ENCODE results near the gene PLA2G10.
"Not testable (repeated sequence)": the region's sequence is repeated elsewhere in the genome, so short reads cannot be mapped to it uniquely, and the experiment has no call there.

Gene PLA2G10

DNA sequence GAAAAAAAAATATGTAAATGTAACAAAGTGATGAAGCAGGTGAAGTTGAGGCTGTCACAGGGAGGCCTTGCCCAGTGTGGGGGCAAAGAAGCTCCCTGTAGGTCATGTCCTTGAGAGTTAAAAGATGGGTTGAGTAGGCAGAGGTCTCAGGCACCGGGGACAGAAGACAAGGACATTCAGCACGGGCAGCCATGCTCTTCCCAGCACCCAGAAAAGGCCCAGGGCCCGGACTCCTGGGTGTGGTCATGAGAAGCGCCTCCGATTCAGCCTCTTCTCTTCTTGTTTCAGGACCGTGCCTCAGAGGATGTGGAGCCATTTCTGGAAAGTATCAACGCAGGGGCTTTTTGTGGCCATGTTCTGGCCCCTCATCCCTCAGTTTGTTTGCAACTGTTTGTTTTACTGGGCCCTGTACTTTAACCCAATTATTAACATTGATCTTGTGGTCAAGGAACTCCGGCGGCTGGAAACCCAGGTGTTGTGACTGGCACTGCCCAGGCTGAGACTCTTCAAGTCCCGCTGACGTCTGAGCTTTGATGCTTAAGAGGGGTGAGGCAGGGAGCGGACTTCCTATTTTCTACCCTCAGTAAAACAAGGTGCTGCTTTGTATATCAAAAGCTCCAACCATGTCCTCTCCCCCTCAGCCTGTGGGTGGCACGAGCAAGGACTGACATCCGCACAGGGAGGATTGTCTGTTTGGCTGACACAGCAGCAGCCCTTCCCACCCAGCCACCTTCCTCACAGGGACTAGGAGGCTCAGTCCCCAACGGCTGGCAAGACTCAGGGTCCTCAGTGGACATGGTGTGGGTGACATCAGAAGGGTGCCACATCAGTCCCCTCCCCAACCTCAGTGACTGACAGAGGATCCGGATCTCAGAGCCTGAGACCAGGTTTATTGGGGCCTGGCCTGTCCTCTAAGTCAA lies 26.5 kb downstream of the PLA2G10 start:
- DNase-seq (ENCODE audit: low read depth in 2 of 2), result no peak

DNA sequence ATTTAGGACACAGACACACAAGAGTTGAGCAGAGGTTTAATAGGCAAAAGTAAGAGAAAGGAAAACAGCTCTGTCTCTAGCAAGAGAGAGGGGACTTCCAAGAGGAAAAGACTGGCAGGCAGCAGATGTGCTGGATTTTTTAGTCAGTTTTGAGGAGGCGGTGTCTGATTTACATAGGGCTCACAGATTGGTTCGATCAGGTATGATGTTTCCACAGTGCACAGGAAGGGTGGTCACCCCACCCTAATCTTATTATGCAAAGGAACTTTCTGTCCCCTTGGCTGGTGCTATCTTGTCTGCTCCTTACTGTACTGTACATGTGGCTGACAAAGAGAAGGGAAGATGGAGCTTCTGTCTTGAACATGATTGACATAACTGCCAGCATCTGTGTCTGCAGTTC lies 36.0 kb downstream of the PLA2G10 start:
- no peak for DNase-seq (ENCODE audit: low read depth in 2 of 2)

DNA sequence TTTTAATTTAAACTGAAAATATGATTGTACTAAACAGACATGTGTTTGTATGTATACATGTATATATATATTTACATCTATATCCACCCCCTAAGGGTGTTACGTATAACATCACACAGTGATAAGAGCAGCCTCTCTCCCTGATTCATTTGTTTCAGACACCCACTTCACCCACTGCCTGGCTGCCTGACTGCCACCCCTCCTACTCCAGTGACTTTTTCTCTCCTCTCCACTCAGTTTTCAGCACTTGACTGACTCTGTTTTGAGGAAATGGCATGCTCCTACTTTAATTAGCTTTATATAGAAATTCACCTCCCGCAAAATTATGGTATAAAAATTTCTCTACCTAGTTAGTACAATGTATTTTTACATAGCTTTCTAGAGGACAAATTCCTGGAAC lies 41.4 kb downstream of the PLA2G10 start:
- no peak for DNase-seq (ENCODE audit: low read depth in 2 of 2)

DNA sequence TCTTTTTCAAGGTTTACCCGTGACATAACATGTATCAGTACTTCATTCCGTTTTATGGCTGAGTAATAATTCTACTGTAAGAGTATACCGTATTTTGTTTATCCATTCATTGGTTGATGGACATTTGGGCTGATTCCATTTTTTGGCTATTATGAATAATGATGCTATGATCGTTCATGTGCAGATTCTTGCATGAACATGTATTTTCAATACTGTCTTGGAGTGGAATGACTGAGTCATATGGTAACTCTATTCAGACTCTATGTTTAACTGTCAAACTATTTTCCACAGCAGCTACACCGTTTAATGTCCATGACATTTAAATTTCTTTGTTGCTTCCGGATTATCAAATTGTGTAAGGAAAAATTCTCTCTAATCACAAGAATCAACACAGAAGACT lies 43.5 kb downstream of the PLA2G10 start:
- DNase-seq (ENCODE audit: low read depth in 2 of 2), result no peak

DNA sequence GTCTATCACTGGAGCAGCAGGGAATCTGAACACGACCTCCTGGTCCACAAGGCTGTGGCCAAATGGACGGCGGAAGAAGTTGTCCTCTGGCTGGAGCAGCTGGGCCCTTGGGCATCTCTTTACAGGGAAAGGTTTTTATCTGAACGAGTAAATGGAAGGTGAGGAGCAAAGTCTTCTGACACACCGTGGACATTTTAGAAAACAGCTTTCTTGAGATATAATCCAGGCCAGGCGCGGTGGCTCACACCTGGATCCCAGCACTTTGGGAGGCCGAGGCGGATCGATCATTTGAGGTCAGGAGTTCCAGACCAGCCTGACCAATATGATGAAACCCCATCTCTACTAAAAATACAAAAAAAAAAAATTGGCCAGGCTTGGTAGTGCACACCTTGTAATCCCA lies 44.3 kb downstream of the PLA2G10 start:
- no peak for DNase-seq (ENCODE audit: low read depth in 2 of 2)

DNA sequence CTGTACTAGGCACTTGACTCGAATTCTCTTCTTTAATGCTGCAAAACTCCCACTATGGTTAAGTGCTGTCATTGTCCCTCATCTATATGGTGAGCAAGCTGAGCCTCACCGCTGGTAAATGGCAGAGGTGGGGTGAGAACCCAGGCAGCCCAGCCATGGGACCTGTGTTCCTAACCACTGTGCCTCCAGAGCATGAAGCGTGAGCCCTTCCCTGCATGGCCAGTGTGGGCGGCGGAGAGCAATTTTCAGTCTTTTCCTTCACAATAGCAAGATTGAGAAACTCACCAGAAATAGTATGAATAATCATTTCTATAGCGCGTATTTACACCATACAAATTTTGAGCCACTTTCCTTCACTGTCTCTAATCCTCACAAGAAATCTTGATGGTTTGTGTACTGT lies 52.2 kb downstream of the PLA2G10 start:
- no peak for DNase-seq (ENCODE audit: low read depth in 2 of 2)

DNA sequence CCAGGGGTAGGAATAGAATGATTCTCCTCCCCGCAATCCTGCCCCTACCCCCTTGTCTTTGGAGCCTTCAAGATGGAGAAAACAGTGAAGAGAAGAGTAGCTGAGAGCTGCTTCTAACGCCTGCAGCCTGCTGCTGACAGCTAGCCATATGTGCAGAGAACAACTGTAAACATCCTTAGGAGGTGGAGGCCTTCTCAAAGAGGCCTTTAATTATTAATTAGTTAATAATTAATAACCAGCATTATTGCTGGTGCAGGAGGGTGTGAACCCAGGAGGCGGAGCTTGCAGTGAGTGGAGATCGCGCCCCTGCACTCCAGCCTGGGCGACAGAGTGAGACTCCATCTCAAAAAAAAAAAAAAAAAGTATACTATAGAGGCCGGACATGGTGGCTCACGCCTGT lies 52.9 kb downstream of the PLA2G10 start:
- no peak for DNase-seq (ENCODE audit: low read depth in 2 of 2)

DNA sequence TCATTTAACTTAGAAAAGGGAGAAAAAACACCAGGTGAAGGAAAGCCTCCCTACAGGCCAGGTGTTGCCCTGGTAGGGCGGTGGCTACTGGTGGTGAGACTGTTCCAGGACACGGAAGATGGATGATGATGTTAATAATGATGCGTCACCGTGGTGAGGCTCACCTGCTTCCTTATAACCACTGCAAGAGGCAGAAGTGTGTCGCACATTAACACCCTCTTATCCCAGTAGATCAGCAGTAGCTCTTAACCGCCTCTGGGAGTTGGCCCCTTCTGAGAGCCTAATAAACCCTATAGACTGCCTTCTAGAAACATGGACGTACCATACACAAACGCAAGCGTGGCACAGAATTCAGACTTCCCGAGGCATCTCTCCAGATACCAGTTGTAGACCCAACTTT lies 53.6 kb downstream of the PLA2G10 start:
- no peak for DNase-seq (ENCODE audit: low read depth in 2 of 2)

DNA sequence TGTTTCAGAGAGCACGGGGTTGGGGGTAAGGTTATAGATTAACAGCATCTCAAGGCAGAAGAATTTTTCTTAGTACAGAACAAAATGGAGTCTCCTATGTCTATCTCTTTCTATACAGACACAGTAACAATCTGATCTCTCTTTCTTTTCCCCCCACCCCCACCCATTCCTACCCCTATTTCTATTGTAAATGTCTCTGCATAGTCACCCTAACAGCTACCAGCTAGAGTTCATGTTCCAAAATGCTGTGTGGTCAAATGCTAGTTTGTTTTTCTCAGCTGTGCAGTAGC lies 57.2 kb downstream of the PLA2G10 start:
- DNase-seq (ENCODE audit: low read depth in 2 of 2), result not testable (repeated sequence)

DNA sequence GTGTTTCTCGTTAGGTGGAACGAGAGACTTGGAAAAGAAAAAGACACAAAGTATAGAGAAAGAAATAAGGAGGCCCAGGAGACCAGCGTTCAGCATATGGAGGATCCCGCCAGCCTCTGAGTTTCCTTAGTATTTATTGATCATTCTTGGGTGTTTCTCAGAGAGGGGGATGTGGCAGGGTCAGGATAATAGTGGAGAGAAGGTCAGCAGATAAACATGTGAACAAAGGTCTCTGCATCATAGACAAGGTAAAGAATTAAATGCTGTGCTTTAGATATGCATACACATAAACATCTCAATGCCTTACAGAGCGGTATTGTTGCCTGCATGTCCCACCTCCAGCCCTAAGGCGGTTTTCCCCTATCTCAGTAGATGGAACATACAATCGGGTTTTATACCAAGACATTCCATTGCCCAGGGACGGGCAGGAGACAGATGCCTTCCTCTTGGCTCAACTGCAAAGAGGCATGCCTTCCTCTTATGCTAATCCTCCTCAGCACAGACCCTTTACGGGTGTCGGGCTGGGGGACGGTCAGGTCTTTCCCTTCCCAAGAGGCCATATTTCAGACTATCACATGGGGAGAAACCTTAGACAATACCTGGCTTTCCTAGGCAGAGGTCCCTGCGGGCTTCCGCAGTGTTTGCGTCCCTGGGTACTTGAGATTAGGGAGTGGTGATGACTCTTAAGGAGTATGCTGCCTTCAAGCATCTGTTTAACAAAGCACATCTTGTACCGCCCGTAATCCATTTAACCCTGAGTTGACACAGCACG lies 57.7 kb downstream of the PLA2G10 start:
- DNase-seq (ENCODE audit: low read depth in 2 of 2), result not testable (repeated sequence)

DNA sequence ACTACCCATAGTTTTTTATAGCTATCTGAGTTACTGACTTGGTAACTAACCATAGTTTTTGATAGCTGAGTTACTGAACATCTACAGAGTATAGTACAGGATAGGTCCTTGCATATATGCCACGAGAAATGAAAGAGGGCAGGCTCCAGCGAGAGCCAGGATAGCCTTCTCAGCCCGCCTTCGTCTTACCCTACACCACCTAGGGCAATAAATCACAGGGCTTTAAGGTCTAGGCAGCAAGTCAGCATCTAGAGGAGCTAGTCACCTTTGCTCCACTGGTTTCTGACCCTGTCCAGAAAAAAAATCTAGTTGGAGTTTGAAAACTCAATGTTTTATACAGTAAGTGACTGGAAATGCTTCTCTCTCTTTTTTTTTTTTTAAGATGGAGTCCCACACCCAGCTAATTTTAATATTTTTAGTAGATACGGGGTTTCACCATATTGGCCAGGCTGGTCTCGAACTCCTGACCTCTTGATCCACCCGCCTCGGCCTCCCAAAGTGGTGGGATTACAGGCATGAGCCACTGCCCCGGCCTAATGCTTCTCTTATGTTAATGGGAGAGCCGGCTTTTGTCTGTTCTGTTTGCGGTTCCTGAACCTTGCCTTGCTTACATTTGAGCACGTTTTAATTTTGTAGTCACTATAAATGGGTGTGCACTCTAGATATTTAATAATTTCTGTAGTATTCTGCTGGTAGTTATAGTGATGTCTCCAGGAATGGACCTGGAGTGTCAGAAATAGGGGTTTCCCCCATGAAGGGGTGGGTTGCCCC lies 58.5 kb downstream of the PLA2G10 start:
- DNase-seq (ENCODE audit: low read depth in 2 of 2), result no peak

DNA sequence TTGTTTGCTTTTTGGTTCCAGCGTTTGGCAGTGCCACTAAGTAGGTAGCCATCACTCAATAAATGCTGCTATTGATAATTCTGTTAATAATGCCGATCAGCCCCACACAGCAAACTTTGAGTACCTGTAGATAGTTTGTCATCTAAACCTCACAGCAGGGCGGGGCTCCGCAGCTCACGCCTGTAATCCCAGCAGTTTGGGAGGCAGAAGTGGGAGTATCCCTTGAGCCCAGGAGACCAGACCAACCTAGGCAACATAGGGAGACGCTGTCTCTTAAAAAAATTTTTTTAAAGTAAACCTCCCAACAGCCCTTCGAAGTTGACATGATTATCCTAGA lies 59.8 kb downstream of the PLA2G10 start:
- DNase-seq (ENCODE audit: low read depth in 2 of 2), result no peak

DNA sequence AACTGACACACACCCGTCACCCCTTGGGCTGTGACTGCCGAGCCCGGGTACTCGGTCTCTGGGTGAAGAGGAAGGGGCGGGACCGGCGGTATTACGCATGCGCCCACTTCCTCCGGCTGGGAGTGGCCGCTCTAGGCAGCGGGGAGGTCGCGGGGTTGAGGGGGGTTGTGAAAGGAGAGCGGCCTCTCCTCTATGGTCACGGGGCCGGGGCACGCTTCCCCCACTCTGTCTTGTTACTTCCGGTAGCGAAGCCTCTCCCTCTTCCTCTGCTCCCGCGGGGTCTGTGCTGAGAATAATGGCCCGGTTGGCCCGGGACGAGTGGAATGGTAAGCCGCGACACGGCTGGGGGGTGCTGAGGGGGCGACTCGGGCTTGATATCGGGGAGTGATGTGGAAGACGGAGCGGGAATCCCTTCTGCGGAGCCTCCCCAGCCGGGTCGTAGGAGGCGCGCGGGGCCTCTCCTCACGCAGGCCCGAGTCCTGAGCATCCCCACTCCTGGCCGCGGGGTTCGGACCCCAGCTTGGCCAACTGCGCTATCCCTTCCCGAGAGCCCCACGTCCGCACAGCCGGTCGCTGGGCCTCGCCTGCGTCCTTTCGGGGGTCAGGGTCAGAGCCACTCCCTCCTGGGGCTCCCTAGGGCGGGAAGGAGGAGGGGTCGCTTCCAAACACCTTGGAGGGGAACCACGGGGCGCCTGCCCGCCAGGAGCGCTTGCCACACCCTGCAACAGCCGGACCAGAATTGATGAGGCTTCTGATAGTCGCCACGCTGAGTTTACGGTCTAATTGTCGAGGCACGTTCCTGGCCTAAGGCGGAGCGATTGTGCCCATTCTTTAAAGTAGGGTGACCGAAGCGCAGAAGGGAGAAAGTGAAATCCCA lies 61.2 kb downstream of the PLA2G10 start, which contains the start of gene BFAR:
BFAR (plus strand) TSS at position 259 of the 877 bp plus-strand sequence. CDS start 11,396 bp downstream, outside the sequence.
- DNase-seq (ENCODE audit: low read depth in 2 of 2), result peak; percentile 98 to 99

DNA sequence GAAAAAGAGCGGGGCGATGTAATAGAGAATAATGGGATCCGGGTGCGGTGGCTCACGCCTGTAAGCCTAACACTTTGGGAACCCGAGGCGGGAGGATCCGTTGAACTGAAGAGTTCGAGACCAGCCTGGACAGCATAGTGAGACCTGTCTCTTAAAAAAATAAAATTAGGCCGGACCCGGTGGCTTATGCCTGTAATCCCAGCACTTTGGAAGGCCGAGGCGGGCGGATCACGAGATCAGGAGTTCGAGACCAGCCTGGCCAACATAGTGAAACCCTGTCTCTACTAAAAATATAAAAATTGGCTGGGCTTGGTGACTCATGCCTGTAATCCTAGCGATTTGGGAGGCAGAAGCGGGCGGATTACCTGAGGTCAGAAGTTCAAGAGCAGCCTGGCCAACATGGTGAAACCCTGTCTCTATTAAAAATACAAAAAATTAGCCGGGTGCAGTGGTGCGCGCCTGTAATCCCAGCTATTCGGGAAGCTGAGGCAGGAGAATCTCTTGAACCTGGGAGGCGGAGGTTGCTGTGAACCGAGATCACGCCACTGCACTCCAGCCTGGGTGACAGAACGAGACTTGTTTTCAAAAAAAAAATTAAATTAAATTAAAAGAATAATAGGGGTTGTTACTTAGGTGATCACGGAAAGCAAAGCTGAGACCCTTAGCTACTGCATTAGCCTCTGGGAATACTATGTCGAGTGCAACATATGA lies 63.3 kb downstream of the PLA2G10 start:
- not testable (repeated sequence) for DNase-seq (ENCODE audit: low read depth in 2 of 2)

DNA sequence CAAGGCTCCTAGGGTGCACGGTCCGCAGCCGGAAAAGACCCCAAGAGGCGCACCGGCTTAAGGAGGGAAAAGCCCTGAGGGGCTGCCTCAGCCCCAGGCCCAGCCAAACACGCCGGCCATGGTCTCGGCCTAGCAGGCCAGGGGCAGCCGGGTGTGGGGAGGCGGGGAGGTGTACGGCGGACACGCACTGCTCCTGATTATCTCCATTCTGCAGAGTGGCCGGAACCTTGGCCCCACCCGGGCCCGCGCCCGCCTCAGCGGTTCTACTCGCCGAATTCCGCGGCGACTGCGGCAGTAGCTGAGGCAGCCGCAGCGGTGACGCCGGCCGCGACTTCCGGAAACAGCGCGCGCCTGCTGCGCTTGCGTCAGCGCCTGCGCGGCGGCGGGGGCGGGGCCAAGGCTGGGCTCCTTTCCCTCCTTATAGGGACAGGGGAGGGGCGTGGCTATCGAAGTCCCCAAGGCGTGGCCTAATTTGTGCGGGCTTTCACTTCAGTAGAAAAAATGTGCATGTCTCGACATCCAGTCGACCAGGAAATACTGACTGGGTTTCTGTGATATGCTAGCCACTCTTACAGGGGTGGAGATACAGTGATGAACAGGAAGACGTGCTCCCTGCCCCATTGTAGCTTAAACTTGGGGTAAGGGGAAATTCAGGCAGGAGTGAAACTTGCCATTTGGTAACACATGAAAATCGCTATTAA lies 64.0 kb downstream of the PLA2G10 start, which contains the start of gene PARN:
PARN (minus strand) TSS at position 342 of the 701 bp plus-strand sequence; CDS start at position 207, 135 bp downstream.
- DNase-seq (ENCODE audit: low read depth in 2 of 2), result peak; percentile 97 to 98

DNA sequence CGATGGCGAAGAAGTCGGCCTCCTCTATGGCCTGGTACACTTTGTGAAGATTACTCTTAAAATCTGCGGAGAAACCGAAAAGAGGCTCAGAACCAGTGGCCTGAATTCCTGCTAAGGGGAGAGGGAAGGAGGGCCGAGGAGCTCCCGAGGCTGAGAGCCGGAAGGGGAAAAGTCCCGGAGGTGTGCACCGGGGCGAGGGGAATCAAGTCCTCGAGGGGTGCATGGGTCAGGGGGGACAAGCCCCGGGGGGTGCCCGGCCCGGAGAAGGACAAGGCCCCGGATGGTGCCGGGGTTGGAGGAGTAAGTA lies 64.5 kb downstream of the PLA2G10 start:
- DNase-seq (ENCODE audit: low read depth in 2 of 2), result no peak

DNA sequence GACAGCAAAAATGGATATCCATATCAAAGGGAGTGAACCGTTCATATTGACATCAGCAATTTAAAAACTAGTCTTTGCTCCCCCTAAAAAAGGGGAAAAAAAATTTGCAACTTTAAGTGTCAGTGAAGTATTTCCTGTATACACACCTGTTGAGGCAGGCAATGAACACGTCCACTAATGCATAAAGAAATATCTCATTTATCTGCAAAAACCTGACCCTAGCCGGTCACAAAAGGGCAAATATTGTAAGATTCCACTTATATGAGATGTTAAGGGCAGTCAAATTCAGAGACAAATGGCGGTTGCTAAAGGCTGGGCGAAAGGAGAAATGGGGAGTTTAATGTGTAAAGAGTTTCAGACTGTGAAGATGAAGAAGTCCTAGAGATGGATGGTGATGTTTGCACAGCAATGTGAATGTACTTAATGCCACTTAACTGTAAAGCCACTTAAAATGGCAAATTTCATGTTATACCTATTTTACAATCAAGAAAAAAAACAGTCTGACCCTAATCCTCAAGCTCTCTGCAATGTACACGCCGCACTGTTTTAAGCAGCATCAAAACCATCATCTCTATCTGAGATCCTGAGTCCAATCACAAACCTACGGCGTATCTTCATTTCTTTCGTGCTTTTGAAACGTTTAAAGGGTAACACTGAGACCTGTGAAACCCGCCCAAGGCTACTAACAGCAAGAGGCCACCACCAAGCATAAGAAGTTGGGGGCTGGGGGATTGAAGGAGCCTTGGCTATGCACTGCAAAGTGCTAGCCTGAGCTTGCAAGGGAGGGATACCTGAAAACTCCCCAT lies 65.1 kb downstream of the PLA2G10 start:
- DNase-seq (ENCODE audit: low read depth in 2 of 2), result no peak

DNA sequence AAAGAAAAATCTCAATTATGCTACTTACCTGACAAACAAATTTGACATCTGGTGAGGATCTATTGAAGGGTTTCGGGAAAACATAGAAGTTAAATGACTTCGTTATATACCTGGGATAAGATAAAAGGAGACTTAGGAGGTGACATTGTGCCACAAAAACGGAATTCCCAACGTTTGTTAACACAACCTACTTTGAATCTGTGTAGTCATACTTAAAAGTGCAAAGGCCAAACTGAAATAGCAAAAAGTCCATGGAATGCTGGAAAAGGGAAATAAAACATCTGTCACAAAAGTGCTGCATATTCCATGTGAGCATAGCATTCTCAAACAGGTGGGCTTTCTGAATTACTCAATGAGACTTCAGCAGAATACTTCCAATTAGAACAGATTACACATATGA lies 67.0 kb downstream of the PLA2G10 start:
- no peak for DNase-seq (ENCODE audit: low read depth in 2 of 2)

Measured in activated CD4-positive, alpha-beta T cell treated with anti-CD3 and anti-CD28 coated beads for 24 hours (primary cell).